ENCODE measurements around the gene SLC34A1. TPM values are rescaled to one million over a fixed set of nuclear protein-coding genes. Genes with fewer than 3 reads are reported as not detected.

SLC34A1 gene
- total RNA-seq, 3 donors from 2014 or later, result not detected

DNA sequence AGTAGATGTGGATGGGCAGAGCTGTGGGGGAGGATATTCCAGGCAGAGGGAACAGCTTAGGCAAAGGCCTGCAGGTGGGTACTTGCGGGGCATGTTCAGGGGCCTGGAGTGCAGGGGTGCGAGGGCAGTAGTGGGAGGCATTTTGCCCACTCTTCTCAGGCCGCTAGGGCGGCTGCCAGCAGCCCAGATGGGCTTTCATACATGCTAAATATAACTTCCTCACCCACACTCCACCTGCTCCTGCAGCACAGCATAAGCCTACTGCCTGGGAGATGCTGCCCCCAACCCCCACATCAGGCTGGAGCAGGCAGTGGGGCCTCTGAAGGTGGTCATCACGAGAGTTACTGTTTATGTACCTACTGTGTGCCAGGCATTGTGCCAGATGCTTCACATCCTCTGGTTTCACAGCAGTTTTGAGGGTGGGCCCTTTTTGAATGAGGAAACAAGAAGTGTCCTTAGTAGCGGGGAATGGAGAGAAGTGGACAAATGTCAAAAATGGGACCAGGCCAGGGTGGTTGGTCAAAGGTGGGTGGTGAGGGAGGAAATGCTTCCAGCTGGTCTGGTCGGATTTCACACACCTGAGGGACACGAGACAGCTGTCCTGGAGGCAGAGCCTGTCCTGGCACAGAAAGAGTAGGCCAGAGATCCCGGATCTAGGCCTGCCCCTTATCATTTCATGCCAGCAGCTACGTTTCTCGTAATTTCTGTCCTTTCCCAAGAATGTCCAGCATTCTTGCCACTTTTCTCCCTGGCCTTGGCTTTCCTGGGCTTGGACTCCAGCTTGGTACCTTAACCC is 14.4 kb upstream of the SLC34A1 start:
- intact Hi-C loops (cut with DNase I, micrococcal nuclease), result loop anchor here in 1 of 2 donors (10.0 kb wide), 1 partner anchor 55 kb away; the partner anchor contains the start of gene MXD3
- TF ChIP-seq, protein P1, sequence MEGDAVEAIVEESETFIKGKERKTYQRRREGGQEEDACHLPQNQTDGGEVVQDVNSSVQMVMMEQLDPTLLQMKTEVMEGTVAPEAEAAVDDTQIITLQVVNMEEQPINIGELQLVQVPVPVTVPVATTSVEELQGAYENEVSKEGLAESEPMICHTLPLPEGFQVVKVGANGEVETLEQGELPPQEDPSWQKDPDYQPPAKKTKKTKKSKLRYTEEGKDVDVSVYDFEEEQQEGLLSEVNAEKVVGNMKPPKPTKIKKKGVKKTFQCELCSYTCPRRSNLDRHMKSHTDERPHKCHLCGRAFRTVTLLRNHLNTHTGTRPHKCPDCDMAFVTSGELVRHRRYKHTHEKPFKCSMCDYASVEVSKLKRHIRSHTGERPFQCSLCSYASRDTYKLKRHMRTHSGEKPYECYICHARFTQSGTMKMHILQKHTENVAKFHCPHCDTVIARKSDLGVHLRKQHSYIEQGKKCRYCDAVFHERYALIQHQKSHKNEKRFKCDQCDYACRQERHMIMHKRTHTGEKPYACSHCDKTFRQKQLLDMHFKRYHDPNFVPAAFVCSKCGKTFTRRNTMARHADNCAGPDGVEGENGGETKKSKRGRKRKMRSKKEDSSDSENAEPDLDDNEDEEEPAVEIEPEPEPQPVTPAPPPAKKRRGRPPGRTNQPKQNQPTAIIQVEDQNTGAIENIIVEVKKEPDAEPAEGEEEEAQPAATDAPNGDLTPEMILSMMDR (IDR thresholded peaks at IDR 0.05), result no peak
- H3K4me3 ChIP-seq, result no peak overlapping the region
- DNase-seq, result no peak
- H3K4me1 ChIP-seq (ENCODE audit: low read depth), result peaks cover 21% of the 10 kb centered on the region
- H3K36me3 ChIP-seq (ENCODE audit: low read depth), result no peaks in the 10 kb centered on the region
- no peak for ATAC-seq
- no peaks in the 10 kb centered on the region for H3K9me3 ChIP-seq

- Histone ChIP-seq H3K9me3 (no peaks in the 10 kb centered on the region), H3K4me1 (ENCODE audit: low read depth) (peaks cover 21% of the 10 kb centered on the region), H3K36me3 (ENCODE audit: low read depth) (no peaks in the 10 kb centered on the region), H3K4me3 (no peak overlapping the region)
- peak; percentile 87 to 92 (median 88) for DNase-seq
- intact Hi-C loops (cut with DNase I, micrococcal nuclease), result no loop called here
- peak; percentile 84 for ATAC-seq
- TF ChIP-seq, protein P1 (IDR thresholded peaks at IDR 0.05), result peak; percentile 25
Measured at GRCh38 chr5:177370488-177371119, 13.6 kb upstream of the SLC34A1 start.

DNA sequence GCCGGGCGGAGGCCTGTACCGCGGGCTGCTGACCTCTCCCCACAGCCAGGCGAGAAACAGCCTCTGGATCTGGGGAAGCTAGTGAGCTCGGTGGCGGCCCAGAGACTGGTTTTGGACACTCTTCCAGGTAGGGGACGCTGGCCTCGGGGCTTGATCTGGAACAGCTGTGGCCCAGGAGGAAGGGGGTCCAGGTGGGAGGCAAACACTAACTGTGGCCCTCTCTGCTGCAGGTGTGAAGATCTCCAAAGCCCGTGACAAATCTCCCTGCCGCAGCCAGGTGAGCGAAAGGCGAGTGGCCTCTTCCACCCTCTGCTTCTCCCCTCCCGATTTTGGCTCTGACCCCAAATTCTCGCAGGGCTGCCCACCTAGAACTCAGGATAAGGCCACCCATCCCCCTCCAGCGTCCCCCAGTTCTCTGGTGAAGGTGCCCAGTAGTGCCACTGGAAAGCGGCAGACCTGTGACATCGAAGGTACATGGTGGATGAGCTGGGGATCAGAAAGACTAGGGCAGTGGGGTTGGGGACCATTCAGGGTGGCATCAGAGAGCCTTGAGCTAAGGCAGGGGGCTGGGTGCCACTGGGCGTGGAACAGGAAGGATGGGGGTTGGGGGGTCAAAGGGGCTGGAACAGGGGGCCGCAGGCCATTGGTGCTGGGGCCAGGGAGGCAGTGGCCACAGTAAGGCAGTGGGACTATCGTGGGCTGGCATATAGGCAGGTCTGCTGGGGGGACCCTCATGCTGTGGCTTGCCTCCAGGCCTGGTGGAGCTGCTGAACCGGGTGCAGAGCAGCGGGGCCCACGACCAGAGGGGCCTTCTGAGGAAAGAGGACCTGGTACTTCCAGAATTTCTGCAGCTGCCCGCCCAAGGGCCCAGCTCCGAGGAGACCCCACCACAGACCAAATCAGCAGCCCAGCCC is 12.9 kb upstream of the SLC34A1 start:
- Histone ChIP-seq H3K4me3 (no peak overlapping the region), H3K4me1 (ENCODE audit: low read depth) (peaks cover 16% of the 10 kb centered on the region), H3K36me3 (ENCODE audit: low read depth) (no peaks in the 10 kb centered on the region), H3K9me3 (no peaks in the 10 kb centered on the region)
- DNase-seq (peak in 1 of 3 donors; percentile 27), ATAC-seq (no peak)
- intact Hi-C loops (cut with DNase I, micrococcal nuclease), result no loop called here
- TF ChIP-seq, protein P1 (IDR thresholded peaks at IDR 0.05), result no peak

DNA sequence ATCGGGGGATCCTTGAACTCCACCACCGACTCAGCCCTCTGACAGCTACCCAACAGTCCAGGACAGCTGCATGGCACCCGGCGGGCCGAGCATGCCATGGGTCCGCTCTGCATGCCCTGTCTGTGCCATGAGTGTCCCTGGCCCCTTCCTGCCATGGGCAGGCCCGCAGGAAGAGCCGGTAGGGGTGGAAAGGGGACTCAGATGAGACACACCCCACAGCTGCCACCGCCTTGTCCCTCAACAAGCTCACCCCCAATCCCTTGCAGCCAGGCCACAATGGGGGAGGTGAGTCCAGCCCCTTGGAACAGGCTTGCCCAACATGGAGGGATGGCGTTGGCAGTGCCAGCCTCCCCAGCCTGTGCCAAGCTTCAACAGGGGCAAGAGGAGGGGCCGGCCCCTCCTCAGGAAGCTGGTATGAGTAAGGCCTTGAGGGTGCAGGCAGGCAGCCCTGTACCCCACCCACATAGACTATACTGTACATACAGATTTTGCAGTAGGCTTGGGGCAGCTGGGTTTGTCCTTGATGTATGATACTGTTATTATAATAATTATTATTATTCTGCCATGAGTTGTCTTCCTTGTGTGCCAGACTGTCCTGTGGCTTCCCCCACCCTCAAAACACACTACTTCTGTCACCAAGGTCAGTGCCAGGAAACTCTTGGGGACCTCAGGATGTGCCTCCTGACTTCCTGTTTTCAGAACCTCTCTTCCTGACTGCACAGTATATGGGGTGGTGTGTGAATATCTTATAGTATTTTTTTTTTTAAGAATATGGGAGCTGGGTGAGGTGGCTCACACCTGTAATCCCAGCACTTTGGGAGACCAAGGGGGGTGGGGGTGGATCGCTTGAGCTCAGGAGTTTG is 12.0 kb upstream of the SLC34A1 start:
- DNase-seq (no peak), ATAC-seq (no peak)
- Histone ChIP-seq H3K9me3 (no peaks in the 10 kb centered on the region), H3K4me1 (ENCODE audit: low read depth) (peaks cover 13% of the 10 kb centered on the region), H3K36me3 (ENCODE audit: low read depth) (no peaks in the 10 kb centered on the region), H3K4me3 (no peak overlapping the region)
- TF ChIP-seq, protein P1 (IDR thresholded peaks at IDR 0.05), result no peak
- intact Hi-C loops (cut with DNase I, micrococcal nuclease), result no loop called here

DNA sequence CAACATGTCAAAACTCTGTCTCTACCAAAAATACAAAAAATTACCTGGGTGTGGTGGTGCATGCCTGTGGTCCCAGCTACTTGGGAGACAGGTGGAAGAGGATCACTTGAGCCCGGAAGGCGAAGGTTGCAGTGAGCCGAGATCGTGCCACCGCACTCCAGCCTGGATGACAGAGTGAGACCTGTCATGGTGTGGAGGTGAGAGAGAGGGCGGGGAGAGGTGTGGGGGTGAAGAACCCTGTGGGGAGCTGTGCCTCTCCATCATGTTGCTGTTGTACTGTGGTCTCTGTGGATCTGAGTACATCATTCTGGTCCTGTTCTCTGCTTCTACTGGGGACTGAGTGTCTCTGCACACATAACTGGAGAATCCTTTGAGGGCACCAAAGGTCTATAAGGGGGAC is 11.3 kb upstream of the SLC34A1 start:
- Histone ChIP-seq H3K4me3 (no peak overlapping the region), H3K9me3 (no peaks in the 10 kb centered on the region), H3K36me3 (ENCODE audit: low read depth) (no peaks in the 10 kb centered on the region), H3K4me1 (ENCODE audit: low read depth) (peaks cover 8% of the 10 kb centered on the region)
- intact Hi-C loops (cut with DNase I, micrococcal nuclease), result no loop called here
- ATAC-seq (no peak), DNase-seq (no peak)
- TF ChIP-seq, protein P1 (IDR thresholded peaks at IDR 0.05), result no peak

All from mucosa of descending colon (tissue), 3 donors.